Measurements from ENCODE around the gene PTPRE. TPM values are rescaled to one million over a fixed set of nuclear protein-coding genes. Genes with fewer than 3 reads are reported as not detected.

Gene PTPRE
- total RNA-seq, 1 experiment from 2014 or later: 12.3 TPM

DNA sequence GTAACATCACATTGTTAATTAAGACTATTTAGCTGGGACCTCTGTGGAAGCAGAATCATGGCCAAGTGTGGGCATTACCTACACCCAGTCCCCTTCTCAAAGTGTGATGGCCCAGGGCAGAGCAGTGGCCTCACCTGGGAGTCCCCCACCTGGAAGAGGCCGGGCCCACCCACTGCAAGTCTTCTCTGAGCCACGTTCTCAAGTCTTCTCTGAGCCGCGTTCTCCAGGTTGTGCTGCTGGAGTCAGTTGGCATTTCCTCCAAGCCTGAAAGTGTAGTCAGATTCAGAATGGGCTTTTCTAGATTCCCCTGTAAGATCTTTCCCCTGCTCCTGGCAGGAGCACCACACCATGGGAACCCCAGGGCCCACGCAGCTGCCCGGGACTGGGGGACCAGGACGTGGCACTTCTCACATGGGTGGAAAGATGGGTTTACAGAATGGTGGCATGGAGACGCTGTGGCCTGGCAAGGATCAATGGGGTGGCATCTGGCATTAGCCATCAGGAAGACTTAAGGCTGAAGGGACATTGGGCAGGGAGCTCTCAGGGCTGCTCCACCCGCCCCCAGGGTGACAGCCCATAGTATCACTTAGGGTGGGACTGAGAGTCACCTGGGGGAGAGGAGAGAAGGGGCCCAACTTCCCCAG is 151.3 kb downstream of the PTPRE start:
- DNase-seq (ENCODE audit: low read depth, low spot score): no peak
- no peak for ATAC-seq
- no peaks in the 10 kb centered on the region; a peak in 1 of 4 replicates for H3K36me3 ChIP-seq (ENCODE audit: control insufficient read depth in 1 of 2, insufficient read depth in 2 of 2, low read length in 2 of 2)
- intact Hi-C loops (cut with micrococcal nuclease): no loop called here
- TF ChIP-seq EZH2phosphoT487 (IDR thresholded peaks at IDR 0.05; ENCODE audit: borderline replicate concordance) (no peak), POLR2A (IDR thresholded peaks at IDR 0.05; ENCODE audit: borderline replicate concordance, extremely low read depth, insufficient read depth, insufficient read length) (no peak), SIN3A (IDR thresholded peaks at IDR 0.05; ENCODE audit: low read depth) (no peak), FOSL1 (IDR thresholded peaks at IDR 0.05; ENCODE audit: low read depth) (no peak), RAD21 (IDR thresholded peaks at IDR 0.05; ENCODE audit: low read depth) (no peak), POLR2AphosphoS5 (IDR thresholded peaks at IDR 0.05; ENCODE audit: low read depth, low read length) (no peak), CEBPB (IDR thresholded peaks at IDR 0.05; ENCODE audit: low read depth) (no peak), ELF1 (IDR thresholded peaks at IDR 0.05; ENCODE audit: borderline replicate concordance, low read depth) (no peak), ZFX (IDR thresholded peaks at IDR 0.05) (no peak), TCF7L2 (IDR thresholded peaks at IDR 0.05; ENCODE audit: borderline replicate concordance, extremely low read depth, insufficient read depth, insufficient read length) (no peak), SRF (IDR thresholded peaks at IDR 0.05; ENCODE audit: low read depth) (no peak), ZNF274 (IDR thresholded peaks at IDR 0.05; ENCODE audit: low read depth, low read length) (no peak), YY1 (IDR thresholded peaks at IDR 0.05; ENCODE audit: extremely low read depth, insufficient replicate concordance, low read depth, low read length) (no peak), CBX3 (IDR thresholded peaks at IDR 0.05; ENCODE audit: low read depth) (no peak), EGR1 (IDR thresholded peaks at IDR 0.05; ENCODE audit: low read depth) (no peak)
- TF ChIP-seq, protein P1, sequence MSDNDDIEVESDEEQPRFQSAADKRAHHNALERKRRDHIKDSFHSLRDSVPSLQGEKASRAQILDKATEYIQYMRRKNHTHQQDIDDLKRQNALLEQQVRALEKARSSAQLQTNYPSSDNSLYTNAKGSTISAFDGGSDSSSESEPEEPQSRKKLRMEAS (IDR thresholded peaks at IDR 0.05): no peak
- TF ChIP-seq, protein P2, sequence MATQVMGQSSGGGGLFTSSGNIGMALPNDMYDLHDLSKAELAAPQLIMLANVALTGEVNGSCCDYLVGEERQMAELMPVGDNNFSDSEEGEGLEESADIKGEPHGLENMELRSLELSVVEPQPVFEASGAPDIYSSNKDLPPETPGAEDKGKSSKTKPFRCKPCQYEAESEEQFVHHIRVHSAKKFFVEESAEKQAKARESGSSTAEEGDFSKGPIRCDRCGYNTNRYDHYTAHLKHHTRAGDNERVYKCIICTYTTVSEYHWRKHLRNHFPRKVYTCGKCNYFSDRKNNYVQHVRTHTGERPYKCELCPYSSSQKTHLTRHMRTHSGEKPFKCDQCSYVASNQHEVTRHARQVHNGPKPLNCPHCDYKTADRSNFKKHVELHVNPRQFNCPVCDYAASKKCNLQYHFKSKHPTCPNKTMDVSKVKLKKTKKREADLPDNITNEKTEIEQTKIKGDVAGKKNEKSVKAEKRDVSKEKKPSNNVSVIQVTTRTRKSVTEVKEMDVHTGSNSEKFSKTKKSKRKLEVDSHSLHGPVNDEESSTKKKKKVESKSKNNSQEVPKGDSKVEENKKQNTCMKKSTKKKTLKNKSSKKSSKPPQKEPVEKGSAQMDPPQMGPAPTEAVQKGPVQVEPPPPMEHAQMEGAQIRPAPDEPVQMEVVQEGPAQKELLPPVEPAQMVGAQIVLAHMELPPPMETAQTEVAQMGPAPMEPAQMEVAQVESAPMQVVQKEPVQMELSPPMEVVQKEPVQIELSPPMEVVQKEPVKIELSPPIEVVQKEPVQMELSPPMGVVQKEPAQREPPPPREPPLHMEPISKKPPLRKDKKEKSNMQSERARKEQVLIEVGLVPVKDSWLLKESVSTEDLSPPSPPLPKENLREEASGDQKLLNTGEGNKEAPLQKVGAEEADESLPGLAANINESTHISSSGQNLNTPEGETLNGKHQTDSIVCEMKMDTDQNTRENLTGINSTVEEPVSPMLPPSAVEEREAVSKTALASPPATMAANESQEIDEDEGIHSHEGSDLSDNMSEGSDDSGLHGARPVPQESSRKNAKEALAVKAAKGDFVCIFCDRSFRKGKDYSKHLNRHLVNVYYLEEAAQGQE (IDR thresholded peaks at IDR 0.05; ENCODE audit: low read depth): no peak
- TF ChIP-seq, protein P3, sequence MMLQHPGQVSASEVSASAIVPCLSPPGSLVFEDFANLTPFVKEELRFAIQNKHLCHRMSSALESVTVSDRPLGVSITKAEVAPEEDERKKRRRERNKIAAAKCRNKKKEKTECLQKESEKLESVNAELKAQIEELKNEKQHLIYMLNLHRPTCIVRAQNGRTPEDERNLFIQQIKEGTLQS (IDR thresholded peaks at IDR 0.05): no peak
- TF ChIP-seq, protein P4, sequence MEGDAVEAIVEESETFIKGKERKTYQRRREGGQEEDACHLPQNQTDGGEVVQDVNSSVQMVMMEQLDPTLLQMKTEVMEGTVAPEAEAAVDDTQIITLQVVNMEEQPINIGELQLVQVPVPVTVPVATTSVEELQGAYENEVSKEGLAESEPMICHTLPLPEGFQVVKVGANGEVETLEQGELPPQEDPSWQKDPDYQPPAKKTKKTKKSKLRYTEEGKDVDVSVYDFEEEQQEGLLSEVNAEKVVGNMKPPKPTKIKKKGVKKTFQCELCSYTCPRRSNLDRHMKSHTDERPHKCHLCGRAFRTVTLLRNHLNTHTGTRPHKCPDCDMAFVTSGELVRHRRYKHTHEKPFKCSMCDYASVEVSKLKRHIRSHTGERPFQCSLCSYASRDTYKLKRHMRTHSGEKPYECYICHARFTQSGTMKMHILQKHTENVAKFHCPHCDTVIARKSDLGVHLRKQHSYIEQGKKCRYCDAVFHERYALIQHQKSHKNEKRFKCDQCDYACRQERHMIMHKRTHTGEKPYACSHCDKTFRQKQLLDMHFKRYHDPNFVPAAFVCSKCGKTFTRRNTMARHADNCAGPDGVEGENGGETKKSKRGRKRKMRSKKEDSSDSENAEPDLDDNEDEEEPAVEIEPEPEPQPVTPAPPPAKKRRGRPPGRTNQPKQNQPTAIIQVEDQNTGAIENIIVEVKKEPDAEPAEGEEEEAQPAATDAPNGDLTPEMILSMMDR (IDR thresholded peaks at IDR 0.05 in 2 of 3, conservative IDR thresholded peaks at IDR 0.05 in 1 of 3; ENCODE audit: borderline replicate concordance in 1 of 3, insufficient read depth in 1 of 3, low read depth in 2 of 3, low read length in 2 of 3): no peak
- CTCF ChIA-PET: interaction anchor here (1.3 kb wide), 2 partner anchors 11 to 154 kb away, joined by 3 to 6 read pairs; no protein-coding TSS in a partner anchor
- POLR2A ChIA-PET: interaction anchor here (1.5 kb wide), 1 partner anchor 11 kb away, joined by 5 read pairs; no protein-coding TSS in a partner anchor
- H2AFZ ChIP-seq (ENCODE audit: low read depth, low read length, poor library complexity, severe bottlenecking): no peak overlapping the region
- BruUV-seq (replicated peaks): no TSS peak
- H3K9me3 ChIP-seq (ENCODE audit: control insufficient read depth in 1 of 2, insufficient read depth in 1 of 2, low read depth in 1 of 2, low read length in 2 of 2): no peaks in the 10 kb centered on the region
- H3K27me3 ChIP-seq (ENCODE audit: insufficient read depth, low read length): no peaks in the 10 kb centered on the region
- no peak overlapping the region for H3K4me2 ChIP-seq (ENCODE audit: low read length)
- H3K9me2 ChIP-seq (ENCODE audit: insufficient read depth): no peaks in the 10 kb centered on the region
- RAD21 ChIA-PET (ENCODE audit: low non-redundant PET in 1 of 2, low total read pairs in 2 of 2, uncharacterized antibody in 2 of 2, unreplicated experiment in 2 of 2): no interaction called here
- no peaks in the 10 kb centered on the region for H3K4me1 ChIP-seq (ENCODE audit: control insufficient read depth in 1 of 2, insufficient read depth in 2 of 2, low read length in 2 of 2)
- H3K79me2 ChIP-seq (ENCODE audit: insufficient read depth, low read length): no peaks in the 10 kb centered on the region
- no peak overlapping the region for H3K4me3 ChIP-seq (replicated peaks in 1 of 2; ENCODE audit: low read depth in 1 of 2, low read length in 2 of 2)
- no peak overlapping the region for H3K9ac ChIP-seq (ENCODE audit: low read length)
- no peak overlapping the region for H3K27ac ChIP-seq (ENCODE audit: low read depth, low read length)
- H4K20me1 ChIP-seq (ENCODE audit: insufficient read depth): no peaks in the 10 kb centered on the region

Data from HCT116 (cell line).